Astrocyte (in vitro differentiated cells and primary cell): ENCODE data around the gene TXNDC17. TPM values are rescaled to one million over a fixed set of nuclear protein-coding genes. Genes with fewer than 3 reads are reported as not detected.

Experiments used
- DNase-seq: peaks from one replicate; pipeline ENCODE4 v3.0.0-alpha.2; 2010; ENCODE audit warnings: low read depth
- FAIRE-seq: peaks from 2 replicates; lab custom pipeline; 2011; peaks lifted over from hg19 to GRCh38; lab: Jason Lieb, UNC
- H2AFZ ChIP-seq: 2 replicates; pipeline ENCODE4 v1.6.0; 2012; ENCODE audit warnings: low read depth, low read length, inconsistent platforms
- H3K27ac ChIP-seq: 2 replicates; pipeline ENCODE4 v1.5.1; 2011; ENCODE audit warnings: low read depth, low read length, inconsistent platforms
- H3K27me3 ChIP-seq: 2 replicates; pipeline ENCODE4 v1.6.0; 2011; ENCODE audit warnings: low read length, inconsistent platforms; ENCODE audit not compliant: insufficient read depth
- H3K36me3 ChIP-seq: 2 replicates; pipeline ENCODE4 v1.5.1; 2011; ENCODE audit warnings: low read length, inconsistent platforms; ENCODE audit not compliant: insufficient read depth
- H3K4me1 ChIP-seq: 2 replicates; pipeline ENCODE4 v1.5.1; 2011; ENCODE audit warnings: low read length, inconsistent platforms; ENCODE audit not compliant: insufficient read depth
- H3K4me2 ChIP-seq: 2 replicates; pipeline ENCODE4 v1.6.0; 2012; ENCODE audit warnings: low read length, inconsistent platforms
- H3K4me3 ChIP-seq: 2 replicates; pipeline ENCODE4 v1.5.1; 2011; ENCODE audit warnings: low read depth, mild to moderate bottlenecking, low read length, inconsistent platforms; ENCODE audit not compliant: insufficient read depth
- H3K79me2 ChIP-seq: 2 replicates; pipeline ENCODE4 v1.6.0; 2012; ENCODE audit warnings: mild to moderate bottlenecking, low read length, inconsistent platforms; ENCODE audit not compliant: insufficient read depth
- H3K9ac ChIP-seq: 2 replicates; pipeline ENCODE4 v1.6.0; 2012; ENCODE audit warnings: mild to moderate bottlenecking, low read length, inconsistent platforms
- H3K9me3 ChIP-seq: 2 replicates; pipeline ENCODE4 v1.5.1; 2012; ENCODE audit warnings: low read depth, mild to moderate bottlenecking, low read length, inconsistent platforms; ENCODE audit not compliant: insufficient read depth
- H4K20me1 ChIP-seq: 2 replicates; pipeline ENCODE4 v1.6.0; 2012; ENCODE audit warnings: low read length, inconsistent platforms; ENCODE audit not compliant: insufficient read depth
- H3K27ac Mint-ChIP-seq: one replicate; pipeline ENCODE4 v1.8.0; 2021; ENCODE audit warnings: mild to moderate bottlenecking, mixed read lengths; ENCODE audit not compliant: unreplicated experiment
- H3K27me3 Mint-ChIP-seq: one replicate; pipeline ENCODE4 v1.8.0; 2021; ENCODE audit warnings: low read depth, mixed read lengths; ENCODE audit not compliant: unreplicated experiment
- H3K36me3 Mint-ChIP-seq: one replicate; pipeline ENCODE4 v1.8.0; 2021; ENCODE audit warnings: low read depth, mixed read lengths; ENCODE audit not compliant: unreplicated experiment
- H3K4me1 Mint-ChIP-seq: one replicate; pipeline ENCODE4 v1.8.0; 2021; ENCODE audit warnings: low read depth, mixed read lengths; ENCODE audit not compliant: unreplicated experiment
- H3K4me3 Mint-ChIP-seq: one replicate; pipeline ENCODE4 v1.8.0; 2021; ENCODE audit warnings: mild to moderate bottlenecking, moderate library complexity, mixed read lengths; ENCODE audit not compliant: unreplicated experiment
- H3K9me3 Mint-ChIP-seq: one replicate; pipeline ENCODE4 v1.8.0; 2021; ENCODE audit warnings: mild to moderate bottlenecking, mixed read lengths; ENCODE audit not compliant: unreplicated experiment
- EZH2 ChIP-seq: IDR thresholded peaks from 2 replicates; pipeline ENCODE4 v1.6.1; 2012; ENCODE audit warnings: mild to moderate bottlenecking, low read length, inconsistent platforms; ENCODE audit not compliant: insufficient read depth
- total RNA-seq: library from RNA; stranded (reverse); gene quantifications from 2 replicates; pipeline ENCODE4 v1.2.1, GENCODE V29; 2021
- TF ChIP-seq, protein P1 (sequence below): IDR thresholded peaks from 2 replicates; pipeline ENCODE4 v1.5.1; 2011; ENCODE audit warnings: low read depth, mild to moderate bottlenecking, inconsistent platforms, low read length, moderate library complexity; ENCODE audit not compliant: insufficient read depth

The TXNDC17 gene
- total RNA-seq, 1 donor from 2014 or later, result 158 TPM

DNA sequence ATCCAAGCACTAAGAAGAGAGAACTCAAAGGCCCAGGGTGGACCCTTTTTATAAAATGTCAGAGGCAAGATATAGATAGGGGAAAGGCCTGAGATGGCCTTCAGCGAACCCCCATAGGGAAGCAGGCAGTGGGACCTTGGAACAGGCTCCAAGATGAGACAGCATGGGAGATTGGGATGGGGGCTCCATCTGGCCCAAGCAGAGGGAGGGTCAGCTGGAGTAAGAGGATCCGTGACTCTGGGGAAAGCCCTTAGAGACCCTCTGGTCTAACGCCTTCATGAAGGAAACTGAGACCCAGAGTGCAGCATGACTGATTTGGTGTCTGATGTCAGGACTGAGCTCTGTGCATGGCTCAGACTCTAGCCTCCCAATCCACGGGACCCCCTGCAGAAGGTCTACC lies 41.5 kb downstream of the TXNDC17 start:
- no peak overlapping the region for H3K27ac Mint-ChIP-seq
- H3K4me3 Mint-ChIP-seq, result no peak overlapping the region
- peaks cover 8% of the 10 kb centered on the region for H3K27me3 ChIP-seq
- H3K36me3 ChIP-seq, result no peaks in the 10 kb centered on the region
- peaks cover 46% of the 10 kb centered on the region for H3K27me3 Mint-ChIP-seq
- peaks cover 3% of the 10 kb centered on the region for H3K9me3 Mint-ChIP-seq
- no peaks in the 10 kb centered on the region for H3K79me2 ChIP-seq
- H3K4me1 ChIP-seq, result no peaks in the 10 kb centered on the region
- TF ChIP-seq EZH2, result no peak
- TF ChIP-seq, protein P1, sequence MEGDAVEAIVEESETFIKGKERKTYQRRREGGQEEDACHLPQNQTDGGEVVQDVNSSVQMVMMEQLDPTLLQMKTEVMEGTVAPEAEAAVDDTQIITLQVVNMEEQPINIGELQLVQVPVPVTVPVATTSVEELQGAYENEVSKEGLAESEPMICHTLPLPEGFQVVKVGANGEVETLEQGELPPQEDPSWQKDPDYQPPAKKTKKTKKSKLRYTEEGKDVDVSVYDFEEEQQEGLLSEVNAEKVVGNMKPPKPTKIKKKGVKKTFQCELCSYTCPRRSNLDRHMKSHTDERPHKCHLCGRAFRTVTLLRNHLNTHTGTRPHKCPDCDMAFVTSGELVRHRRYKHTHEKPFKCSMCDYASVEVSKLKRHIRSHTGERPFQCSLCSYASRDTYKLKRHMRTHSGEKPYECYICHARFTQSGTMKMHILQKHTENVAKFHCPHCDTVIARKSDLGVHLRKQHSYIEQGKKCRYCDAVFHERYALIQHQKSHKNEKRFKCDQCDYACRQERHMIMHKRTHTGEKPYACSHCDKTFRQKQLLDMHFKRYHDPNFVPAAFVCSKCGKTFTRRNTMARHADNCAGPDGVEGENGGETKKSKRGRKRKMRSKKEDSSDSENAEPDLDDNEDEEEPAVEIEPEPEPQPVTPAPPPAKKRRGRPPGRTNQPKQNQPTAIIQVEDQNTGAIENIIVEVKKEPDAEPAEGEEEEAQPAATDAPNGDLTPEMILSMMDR, result no peak
- DNase-seq (no peak), FAIRE-seq (no peak)
- H3K27ac ChIP-seq, result no peak overlapping the region
- H4K20me1 ChIP-seq, result no peaks in the 10 kb centered on the region
- H3K9me3 ChIP-seq, result no peaks in the 10 kb centered on the region
- H3K36me3 Mint-ChIP-seq, result no peaks in the 10 kb centered on the region
- H2AFZ ChIP-seq, result no peak overlapping the region
- no peak overlapping the region for H3K4me3 ChIP-seq
- H3K9ac ChIP-seq, result no peak overlapping the region
- peaks cover 10% of the 10 kb centered on the region for H3K4me1 Mint-ChIP-seq
- H3K4me2 ChIP-seq, result no peak overlapping the region

DNA sequence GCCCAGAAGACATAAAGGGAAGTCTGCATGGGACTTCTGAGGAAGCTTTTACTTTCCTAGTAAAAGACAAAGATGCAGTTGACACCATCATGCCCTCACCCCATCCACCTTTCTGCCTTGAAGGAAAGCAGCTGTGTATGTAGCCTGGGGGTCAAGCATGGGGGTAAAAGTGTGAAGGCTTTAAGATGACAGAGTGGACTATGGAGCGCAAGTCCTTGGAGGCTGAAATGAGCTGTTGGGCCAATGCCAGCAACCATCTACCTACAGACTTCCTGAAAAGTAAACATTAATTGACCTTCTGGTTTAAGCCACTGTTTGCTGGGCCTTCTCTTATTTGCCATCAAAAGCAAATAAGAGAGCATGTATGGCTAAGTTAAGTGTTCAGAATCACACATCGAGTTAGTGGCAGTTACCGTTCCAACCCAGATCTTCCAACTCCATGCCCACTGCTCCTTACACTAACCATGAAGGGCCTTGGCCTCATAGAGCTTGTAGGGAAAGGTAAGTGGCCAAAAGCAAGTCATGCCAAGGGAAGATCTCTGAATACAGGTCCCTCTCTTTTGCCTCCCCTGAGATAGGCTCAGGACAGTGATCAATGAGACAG lies 42.3 kb downstream of the TXNDC17 start:
- Histone ChIP-seq H2AFZ (no peak overlapping the region), H3K4me1 (no peaks in the 10 kb centered on the region), H3K79me2 (no peaks in the 10 kb centered on the region), H3K4me2 (no peak overlapping the region), H3K36me3 (no peaks in the 10 kb centered on the region), H4K20me1 (no peaks in the 10 kb centered on the region), H3K27ac (no peak overlapping the region), H3K9me3 (no peaks in the 10 kb centered on the region), H3K27me3 (peaks cover 8% of the 10 kb centered on the region), H3K9ac (no peak overlapping the region), H3K4me3 (no peak overlapping the region)
- DNase-seq (no peak), FAIRE-seq (no peak)
- peaks cover 52% of the 10 kb centered on the region for H3K27me3 Mint-ChIP-seq
- no peak overlapping the region for H3K4me3 Mint-ChIP-seq
- H3K9me3 Mint-ChIP-seq, result peaks cover 3% of the 10 kb centered on the region
- no peaks in the 10 kb centered on the region for H3K36me3 Mint-ChIP-seq
- no peak overlapping the region for H3K27ac Mint-ChIP-seq
- H3K4me1 Mint-ChIP-seq, result peaks cover 6% of the 10 kb centered on the region
- TF ChIP-seq, protein P1, result no peak
- TF ChIP-seq EZH2, result no peak

DNA sequence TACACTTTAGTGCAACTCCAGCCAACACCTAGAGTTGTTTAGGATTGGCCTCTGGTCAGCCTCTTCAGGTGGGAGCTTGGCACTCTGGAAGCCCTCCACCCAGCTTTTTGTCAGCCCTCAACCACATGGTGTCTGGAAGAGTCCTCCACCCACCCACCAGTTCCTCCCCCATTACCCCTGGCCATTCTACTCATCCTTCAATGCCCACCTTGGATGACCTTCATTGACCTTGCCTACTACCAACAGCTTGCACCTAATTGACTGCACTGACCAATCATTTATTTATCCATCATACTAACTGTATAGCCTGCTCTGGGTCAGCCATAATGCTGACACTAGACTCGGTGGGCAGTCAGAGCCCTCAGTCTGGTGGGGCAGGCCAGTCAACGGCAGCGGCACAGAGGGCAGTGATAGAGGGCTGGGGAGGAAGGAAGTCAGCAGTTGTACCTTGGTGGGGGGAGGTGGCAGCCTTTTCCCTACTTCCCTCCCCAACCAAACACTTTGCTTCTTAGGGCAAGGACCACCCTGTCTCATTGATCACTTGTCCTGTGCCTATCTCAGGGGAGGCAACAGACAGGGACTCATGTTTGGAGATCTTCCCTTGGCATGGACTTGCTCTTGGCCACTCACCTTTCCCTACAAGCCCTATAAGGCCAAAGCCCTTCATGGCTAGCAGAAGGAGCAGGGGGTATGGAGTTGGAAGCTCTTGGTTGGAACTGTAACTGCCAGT lies 43.0 kb downstream of the TXNDC17 start:
- Histone ChIP-seq H3K4me1 (no peaks in the 10 kb centered on the region), H3K9ac (no peak overlapping the region), H3K4me3 (no peak overlapping the region), H3K27me3 (peaks cover 2% of the 10 kb centered on the region), H3K79me2 (no peaks in the 10 kb centered on the region), H3K27ac (no peak overlapping the region), H3K36me3 (no peaks in the 10 kb centered on the region), H4K20me1 (no peaks in the 10 kb centered on the region), H3K4me2 (no peak overlapping the region), H2AFZ (no peak overlapping the region), H3K9me3 (no peaks in the 10 kb centered on the region)
- Mint-ChIP-seq H3K4me3 (peak overlapping the region; percentile 46), H3K4me1 (peaks cover 6% of the 10 kb centered on the region), H3K27me3 (peaks cover 52% of the 10 kb centered on the region), H3K27ac (no peak overlapping the region), H3K36me3 (no peaks in the 10 kb centered on the region), H3K9me3 (peaks cover 3% of the 10 kb centered on the region)
- no peak for TF ChIP-seq EZH2
- TF ChIP-seq, protein P1, result no peak
- FAIRE-seq (no peak), DNase-seq (no peak)
